GM18508 (cell line): Measurements from ENCODE around the gene GRIN2B.

Source experiments
- ATAC-seq: cut with Tn5 transposase; IDR thresholded peaks from one replicate; pipeline ENCODE4 v1.9.1; 2021; ENCODE audit warnings: moderate number of reproducible peaks; ENCODE audit not compliant: insufficient read depth, unreplicated experiment

GRIN2B gene

DNA sequence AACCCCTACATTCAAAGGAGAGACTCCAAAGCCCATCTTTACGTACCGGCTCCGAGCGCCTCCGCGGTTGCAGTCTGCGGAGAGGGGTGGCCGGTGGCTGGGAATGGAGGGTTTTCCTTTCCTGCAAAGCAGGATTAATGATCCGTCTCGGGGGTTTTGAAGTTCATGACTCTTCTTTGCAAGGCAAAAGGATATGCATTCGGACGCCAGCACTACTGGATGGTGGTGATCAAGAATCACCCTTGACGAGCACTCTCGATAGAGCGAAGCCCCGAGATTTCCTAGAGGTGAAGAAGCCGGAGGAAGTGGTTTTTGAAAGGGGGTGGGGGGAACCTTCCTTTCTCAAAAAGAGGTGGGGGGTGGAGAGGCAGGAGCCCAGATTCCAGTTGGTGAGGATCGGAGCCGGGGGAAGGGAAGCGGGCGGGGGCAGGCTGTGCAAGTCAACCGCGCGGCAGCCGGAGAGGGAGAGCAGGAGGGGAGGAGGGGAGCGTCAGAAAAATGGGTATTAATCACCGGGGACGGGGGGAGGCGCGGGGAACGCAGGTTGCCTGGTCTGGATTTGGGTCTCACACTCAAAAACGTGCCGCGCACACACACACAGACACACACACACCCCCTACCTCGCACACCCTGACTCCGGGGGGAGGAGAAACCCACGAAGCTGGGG is at the start of gene GRIN2B:
TSS of gene GRIN2B (minus strand) at position 307 of the 667 bp plus-strand sequence. CDS start 115,394 bp downstream, outside the sequence.
- ATAC-seq: no peak

DNA sequence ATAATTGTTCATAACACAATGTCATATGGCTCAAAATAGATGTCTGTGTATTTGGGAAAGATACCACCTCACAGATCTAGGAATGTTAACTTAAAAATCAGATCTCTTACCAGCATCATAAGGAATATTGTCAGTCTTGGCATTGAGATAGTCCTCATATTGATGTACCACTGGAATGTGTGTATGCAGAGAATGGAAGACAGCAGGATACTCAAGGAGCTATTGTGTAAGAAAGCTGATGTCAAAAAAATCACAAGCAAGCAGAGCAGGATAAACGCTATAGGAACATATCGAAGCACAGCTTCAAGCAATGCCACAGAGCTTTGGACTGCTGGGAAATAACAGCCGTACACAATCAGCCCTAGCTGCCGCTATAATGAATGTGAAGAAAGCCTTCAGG is 45.1 kb upstream of the GRIN2B start:
- ATAC-seq: no peak

DNA sequence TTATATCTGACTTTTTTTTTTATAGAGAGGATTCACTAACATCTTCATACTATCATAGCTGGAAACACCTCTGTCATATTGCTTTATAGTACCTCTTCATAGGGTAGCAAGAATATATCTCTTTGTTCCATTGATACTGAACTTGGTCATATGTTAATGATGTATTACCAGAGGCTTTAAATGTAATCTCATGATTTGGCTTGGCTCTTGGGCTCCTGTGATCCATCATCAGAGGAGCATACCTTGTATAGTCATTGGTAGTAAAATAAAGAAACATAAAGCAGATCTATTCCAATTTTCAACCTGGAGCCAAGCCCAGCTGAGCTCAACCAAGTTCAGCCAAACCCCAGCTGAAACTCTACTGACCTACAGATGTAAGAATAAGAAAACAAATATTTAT is 43.2 kb upstream of the GRIN2B start:
- ATAC-seq: no peak

DNA sequence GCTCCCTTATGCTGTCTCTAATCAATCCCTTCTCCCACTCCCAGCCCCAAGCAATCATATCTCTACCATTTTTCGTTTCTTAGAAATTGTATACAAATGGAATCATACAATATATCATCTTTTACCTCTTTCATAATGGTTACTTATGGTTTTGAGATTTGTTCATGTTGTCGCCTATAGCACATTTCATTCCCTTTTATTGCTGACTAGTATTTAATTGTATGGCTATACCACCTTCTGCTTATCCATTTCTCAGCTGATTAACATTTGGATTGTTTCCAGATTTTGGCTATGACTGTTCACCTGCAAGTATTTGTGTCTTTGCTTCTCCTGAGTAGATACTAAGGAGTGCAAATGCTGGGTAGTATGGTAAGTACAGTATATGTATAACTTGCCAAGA is 36.7 kb upstream of the GRIN2B start:
- ATAC-seq: no peak

DNA sequence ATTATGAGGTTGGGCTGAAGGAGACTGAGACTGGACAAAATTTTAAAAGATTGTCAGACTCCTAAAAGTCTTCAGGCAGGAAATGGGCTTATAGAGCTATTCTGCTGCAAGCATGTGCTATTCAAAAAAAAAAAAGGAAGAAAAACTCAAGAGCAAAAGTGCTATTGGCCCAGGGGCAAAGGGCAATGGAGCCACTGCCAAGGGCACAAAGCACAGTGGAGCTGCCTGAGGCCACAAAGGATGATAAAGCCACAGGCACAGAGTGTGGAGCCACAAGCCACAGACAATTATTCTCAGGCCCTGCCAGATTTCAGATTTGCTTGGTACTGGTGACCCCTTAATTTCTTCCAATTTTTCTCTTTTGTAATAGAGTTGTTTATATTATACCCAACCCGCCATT is 29.6 kb upstream of the GRIN2B start:
- ATAC-seq: no peak

DNA sequence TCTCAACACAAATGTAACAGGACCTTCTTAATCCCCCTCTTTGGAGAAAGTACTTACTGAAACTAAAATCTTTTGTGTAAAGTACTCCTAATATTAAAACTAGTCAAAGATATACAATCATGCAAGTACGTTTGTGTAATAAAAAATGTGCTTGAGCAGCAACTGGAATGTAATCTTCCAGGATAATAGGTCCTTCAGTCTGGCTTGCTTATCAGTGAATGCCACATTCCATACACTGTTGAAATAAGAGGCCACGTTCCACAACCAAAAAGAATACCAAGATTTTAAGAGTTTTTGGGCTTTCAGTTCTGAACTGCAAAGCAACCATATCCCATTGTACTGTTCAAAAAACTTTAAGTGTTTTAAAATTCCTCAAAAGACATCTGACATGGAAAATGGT is 26.2 kb upstream of the GRIN2B start:
- ATAC-seq: no peak

DNA sequence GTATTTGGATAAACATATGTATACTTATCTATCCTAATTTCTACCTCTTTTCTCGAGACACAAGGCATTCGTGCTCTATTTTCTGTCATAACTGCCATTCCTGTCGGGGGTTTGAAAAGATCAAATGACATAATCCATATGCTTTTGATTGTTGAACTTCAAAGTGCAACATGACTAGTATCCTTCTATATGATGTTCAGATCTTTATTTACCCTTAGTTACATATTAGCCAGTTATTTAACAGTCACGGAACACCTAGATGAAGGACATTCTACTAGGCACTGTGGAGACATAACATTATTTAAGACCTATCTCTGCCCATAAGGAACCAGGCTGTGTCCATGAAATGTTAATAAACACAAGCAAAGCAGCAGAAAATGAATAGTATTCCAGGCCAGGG is 11.2 kb upstream of the GRIN2B start:
- no peak for ATAC-seq

DNA sequence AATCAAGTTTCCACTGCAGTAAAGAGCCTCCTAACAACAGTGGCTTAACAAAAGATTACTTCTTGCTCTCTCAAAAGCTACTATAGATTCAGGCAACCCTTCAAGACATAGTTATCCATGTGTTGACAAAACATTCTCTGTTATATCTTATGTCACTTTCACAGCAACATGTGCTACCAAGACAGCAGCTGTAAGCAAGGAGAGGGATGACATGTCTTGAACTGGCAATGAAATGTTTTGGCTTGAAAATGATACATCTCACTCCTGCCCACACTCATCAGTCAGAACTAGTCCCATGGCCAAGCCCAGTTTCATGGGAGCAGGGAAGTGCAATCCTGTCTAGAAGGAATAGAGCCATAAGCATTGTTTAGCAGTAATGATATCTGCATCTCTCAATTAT is 10.7 kb upstream of the GRIN2B start:
- ATAC-seq: no peak

DNA sequence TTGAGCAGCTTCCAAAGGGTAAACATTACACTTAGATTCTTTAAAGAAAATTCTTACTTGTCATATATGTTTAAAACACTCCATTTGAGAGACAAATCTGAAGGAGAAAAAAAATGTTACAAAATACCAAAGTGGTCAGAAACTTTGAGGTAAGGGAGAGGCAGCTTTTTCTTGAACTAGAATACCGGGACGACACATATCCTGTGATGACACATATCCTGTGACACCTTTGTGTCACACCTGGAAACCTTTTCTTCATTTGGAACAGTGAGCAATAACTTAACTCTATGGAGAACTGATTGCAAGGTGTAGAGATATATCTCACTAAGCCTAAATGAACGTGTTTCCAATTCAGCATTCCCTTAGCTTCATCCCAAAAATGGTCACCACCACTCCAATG is 4.6 kb upstream of the GRIN2B start:
- no peak for ATAC-seq

DNA sequence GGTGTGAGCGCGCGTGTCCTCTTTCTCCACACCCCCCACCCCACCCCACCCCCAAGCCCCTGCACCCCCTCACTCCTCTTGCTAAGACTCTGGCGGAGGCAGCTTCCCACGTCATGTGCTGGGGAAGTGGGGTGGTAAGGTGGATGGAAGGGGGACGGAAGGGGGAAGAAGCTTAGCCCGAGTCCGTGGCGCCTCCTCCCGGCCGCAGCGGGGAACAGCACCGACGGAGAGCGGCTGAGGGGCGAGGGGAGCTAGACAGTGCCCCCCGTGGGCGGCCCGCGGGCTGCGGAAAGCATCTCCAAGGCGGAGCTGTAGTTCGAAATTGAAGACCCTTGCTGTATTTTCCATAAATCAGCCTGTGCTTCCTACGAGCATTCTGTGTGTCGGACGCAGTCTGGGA is 588 bp upstream of the GRIN2B start:
- ATAC-seq: no peak

DNA sequence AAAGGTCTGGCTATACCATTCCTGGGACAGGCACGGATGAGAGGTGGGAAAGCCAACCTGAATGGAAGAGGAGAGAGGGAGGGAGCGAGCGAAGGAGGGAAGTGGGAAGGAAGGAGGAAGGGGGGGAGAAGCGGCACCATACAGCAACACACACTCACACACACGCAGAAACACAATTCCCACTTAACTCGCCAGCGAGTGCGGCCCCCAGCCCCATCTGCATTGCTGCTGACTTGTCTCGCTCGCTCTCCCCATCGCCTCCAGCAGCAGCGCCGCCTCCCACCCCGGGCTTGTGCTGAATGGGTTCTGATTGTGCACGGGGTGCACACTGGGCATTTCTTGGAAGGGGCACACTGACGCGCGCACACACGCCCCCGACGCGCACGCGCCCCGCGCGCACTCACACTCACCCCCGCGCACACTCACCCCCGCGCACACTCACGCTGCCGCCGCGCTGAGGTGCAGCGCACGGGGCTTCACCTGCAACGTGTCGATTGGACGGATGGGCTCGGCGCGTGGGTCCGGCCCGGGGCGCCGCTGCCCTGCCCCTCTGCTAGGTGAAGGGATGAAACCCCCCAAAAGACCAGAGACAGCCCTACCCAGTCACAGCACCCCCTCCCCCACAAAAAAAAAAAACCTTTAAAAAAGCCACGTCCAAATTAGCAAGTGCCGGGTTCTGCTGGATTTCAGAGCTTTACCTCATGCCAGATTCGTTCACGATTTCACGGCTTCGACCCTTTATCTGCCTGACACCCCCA is 685 bp downstream of the GRIN2B start:
- no peak for ATAC-seq

DNA sequence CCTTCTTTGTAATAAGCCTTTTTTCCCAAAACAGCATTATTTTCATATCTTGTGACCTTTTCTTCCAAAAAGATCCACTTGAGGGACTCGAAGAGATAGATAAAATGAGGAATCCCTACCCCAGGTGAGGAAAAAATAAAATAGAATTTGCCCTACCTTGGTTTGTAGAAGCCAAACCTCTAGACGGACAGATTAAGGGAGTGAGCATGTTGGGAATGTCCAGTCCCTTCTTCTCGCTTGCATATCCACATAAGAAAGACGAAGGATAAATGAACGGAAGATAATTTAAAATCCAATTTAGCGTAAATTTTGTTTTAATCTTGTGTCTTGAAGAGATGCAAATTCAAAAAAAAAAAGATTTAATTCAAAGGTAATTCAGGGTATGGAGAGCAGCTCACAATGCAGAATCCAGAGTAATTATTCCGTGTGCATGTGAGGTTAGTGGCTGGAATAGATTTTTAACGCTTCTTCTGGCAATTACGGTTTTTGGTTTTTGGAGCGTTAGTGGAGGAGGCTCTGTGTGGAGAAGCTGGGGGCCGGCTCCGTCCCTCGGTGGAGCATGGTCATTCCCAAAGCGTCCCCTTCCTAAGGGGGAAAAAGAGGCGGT is 1.5 kb downstream of the GRIN2B start:
- ATAC-seq: no peak

DNA sequence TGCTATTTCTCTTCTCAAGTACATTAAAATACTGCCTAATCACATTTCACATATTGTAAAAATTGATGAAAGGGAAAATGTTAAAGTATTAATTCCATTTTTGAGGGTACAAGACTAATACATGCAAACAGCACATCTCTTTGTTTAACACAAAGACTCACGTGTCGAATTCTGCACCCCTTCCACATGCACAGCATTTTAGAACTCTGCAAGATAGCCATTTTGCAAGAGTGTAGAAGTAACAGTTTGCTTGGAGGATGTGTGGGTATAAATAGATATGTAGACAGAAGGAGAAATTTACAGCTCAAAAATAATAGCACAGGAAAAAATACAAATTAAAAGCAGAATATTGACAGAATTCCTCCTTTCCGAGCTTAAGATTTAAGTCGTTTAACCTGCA is 2.5 kb downstream of the GRIN2B start:
- no peak for ATAC-seq

DNA sequence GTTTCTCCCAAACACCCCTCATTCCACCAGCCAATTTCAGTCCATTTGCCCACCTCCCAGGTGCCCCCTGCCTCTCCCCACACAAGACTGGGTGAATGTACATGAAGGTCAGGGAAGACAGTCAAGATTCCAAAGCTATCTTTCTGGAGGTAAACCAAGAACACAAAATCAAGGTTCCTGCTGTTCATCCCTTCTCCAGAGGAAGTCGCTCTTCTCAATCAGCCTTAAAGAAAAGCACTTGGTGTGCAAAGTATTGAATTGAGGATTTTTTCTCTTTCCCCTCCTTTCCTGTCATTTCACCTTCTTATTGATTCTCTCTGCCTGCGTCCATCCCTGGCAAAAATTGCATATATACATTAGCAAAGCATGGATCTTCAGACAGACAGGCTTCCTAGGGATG is 4.5 kb downstream of the GRIN2B start:
- ATAC-seq: no peak

DNA sequence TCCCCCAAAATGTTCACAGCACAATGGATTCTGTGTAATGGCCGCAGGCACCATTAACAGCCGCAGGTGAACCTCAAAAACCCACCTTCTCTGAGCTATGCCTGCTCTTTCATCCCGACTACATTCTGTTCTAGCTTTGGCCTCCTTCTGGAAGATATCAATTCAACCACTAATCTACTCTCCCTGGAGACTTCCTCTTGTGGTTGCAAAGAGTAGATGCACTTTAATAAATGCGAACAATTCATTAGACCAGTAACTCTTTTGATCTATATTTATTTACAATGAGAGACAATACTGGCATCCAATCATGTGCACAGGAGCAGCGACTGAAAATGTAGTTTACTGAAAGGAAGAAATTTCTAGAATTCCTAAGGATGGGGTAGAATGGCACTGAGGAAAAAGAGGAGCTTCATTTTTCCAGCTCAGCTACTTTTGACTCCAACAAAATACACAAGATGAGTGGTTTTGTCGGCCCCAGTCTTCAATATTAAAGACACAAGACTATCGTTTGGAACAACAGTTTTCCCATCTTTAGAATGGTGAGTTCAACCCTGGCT is 5.3 kb downstream of the GRIN2B start:
- no peak for ATAC-seq

DNA sequence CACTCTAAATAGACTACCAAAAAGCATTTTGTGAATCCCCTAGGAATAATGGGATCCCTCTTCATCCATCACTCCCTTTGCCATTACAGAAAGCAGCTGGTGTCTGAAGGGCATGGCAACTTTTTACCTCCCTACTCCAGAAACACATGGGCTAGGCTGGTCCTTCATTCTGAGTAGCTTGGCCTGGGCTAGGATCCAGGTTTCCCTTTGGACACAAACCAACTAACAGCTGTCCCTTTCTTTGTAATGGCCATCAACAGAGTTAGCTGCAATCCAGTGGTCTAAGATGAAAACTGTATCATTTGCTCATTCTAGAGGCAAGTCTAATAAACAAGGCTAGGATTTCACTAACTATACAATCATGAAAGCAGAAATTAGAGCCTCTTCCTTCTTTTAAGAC is 7.4 kb downstream of the GRIN2B start:
- ATAC-seq: no peak

DNA sequence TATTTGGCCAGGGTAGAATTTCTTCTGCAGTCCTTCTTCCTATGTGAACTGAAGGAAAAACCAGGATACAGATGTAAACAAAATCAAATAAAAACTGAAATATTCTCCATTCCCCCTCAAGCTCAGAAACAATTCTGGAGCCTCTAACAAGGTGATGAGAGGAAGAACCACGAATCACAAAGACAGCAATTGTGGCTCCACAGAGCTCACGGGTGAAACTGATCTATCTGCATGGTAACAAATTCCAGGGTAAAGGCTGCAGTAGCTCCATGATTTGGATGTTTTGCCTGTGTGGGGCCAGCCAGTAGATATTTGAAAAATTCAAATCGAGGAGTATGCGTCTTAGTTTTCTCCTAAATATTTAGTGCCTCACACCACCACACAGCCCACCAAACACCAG is 10.6 kb downstream of the GRIN2B start:
- ATAC-seq: no peak

DNA sequence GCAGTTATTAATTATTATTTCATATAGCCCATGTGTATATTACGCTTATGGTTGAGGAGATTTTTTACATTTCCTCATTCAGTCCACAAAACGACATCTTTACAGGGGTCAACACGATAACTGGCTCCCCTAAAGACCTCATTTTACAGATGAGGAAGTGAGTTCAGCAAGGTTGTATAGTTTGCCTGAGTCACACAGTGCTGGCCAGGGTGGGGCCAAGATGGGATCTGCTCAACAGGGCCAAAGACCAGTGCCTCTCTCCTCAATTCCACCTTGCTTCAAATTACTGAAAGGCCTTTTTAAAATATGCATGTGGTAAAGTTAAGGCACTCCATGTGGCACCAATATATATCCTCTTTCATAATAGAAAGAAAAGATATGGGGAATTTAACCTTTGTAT is 13.1 kb downstream of the GRIN2B start:
- ATAC-seq: no peak

DNA sequence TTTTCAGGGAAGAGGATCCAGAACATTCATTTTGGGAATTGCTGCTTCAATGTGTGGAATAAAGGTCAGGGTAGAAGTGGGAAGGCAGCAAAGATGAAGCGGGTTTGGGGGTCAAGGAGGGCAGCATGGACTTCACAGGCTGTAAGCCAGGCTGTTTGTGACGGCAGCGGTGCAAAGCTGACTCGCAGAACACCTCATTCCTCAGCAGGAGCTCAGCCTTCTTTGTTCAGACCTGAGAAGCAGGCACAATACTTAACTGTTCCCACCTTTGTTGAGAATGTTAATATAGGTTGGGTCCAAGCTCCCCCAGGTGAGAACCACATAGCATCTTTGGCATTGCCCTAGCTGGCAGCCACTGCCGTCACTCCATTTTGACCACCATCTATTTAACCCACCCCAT is 16.7 kb downstream of the GRIN2B start:
- ATAC-seq: no peak

DNA sequence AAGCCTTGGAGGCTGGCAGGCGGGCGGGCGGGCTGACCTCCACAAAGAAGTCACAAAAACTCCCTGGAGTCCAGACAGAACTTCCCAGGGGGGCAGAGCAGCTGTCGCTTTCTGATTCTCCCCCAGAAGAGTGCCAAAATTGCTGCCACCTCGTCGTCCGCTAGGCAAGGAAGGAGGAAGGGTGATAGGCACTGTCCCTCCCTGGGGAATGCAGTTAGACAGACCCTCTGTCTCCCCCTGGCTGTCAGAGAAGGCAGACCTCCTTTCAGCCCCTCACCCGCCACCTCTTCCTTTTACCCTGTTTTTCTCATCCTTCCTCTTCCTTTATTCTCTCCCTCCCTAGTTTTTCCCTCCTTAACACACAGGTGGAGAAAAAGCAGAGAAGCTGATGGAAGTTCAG is 18.7 kb downstream of the GRIN2B start:
- no peak for ATAC-seq

DNA sequence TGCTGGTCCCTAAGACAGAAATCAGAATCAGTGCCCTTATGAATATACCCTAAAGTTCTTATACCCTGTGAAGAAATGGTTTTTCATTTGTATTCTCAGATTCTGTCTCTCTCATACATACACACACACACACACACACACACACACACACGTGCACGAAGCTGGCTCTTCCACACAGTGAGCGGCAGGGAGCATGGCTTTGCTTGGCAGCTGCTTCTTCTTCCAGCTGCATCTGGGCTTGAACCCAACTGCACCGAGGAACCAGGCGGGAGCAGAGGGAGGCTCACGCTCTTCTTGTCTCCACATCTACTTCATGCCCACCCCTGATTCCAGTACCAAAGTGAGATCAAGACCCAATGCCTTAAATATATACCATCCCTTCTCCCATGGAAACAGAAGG is 19.4 kb downstream of the GRIN2B start:
- no peak for ATAC-seq
